SH-SY5Y (cell line): Measurements from ENCODE around the gene CHEK1.

Experiments used
- GATA2 ChIP-seq: IDR thresholded peaks from 2 replicates; pipeline ENCODE4 v1.6.1; 2011; ENCODE audit warnings: mild to moderate bottlenecking, low read depth, low read length
- GATA3 ChIP-seq: IDR thresholded peaks from 2 replicates; pipeline ENCODE4 v1.6.1; 2011; ENCODE audit warnings: low read depth, mild to moderate bottlenecking, low read length, moderate library complexity

- no peak for TF ChIP-seq GATA2
- TF ChIP-seq GATA3, result no peak
These were observed 76.2 kb downstream of the CHEK1 start for GRCh38 chr11:125701018-125701610.
